Stomach (tissue), 4 donors: Measurements from ENCODE around the gene INHA.

ENCODE experiments used
- CTCF ChIP-seq, 7 experiments: fragments of 450-650 bp in 4 of 7; fragments of 200-600 bp in 3 of 7; sonication (generic) in 3 of 7; IDR thresholded peaks; one replicate each; pipeline ENCODE4 v1.5.1; 2016 to 2019; ENCODE audit warnings: antibody characterized with exemption in 7 of 7, control low read depth in 2 of 7, mild to moderate bottlenecking in 1 of 7
- POLR2A ChIP-seq, 4 donors: fragments of 450-650 bp; IDR thresholded peaks; one replicate each; pipeline ENCODE4 v1.6.1; 2016; ENCODE audit warnings: antibody characterized with exemption in 4 of 4, control low read depth in 2 of 4, mild to moderate bottlenecking in 1 of 4, moderate library complexity in 1 of 4

- TF ChIP-seq CTCF (IDR thresholded peaks at IDR 0.05): no peak
- TF ChIP-seq POLR2A (IDR thresholded peaks at IDR 0.05): no peak
Observed at GRCh38 chr2:219552382-219553167, 19.5 kb upstream of the INHA start.
